ENCODE data around the gene CEPT1. TPM values are rescaled to one million over a fixed set of nuclear protein-coding genes. Genes with fewer than 3 reads are reported as not detected.

The CEPT1 gene
- total RNA-seq, 2 experiments from 2014 or later, result 36.0 to 38.6 TPM

GRCh38 chr1:111204201-111204982 is 64.4 kb downstream of the CEPT1 start:
- ChIA-PET POLR2A (interaction anchor here (0.6 to 10.4 kb wide), 5 partner anchors 13 to 342 kb away, joined by 3 to 245 read pairs (median 4); partner anchors contain the start of genes CEPT1 and DRAM2), CTCF (interaction anchor here (0.6 to 1.7 kb wide), 7 partner anchors 10 to 22 kb away, joined by 3 to 6 read pairs (median 3); no protein-coding TSS in a partner anchor)
- Mint-ChIP-seq H3K4me3 (peak overlapping the region; percentile 99), H3K27me3 (no peaks in the 10 kb centered on the region), H3K27ac (peak overlapping the region; percentile 98), H3K9me3 (no peaks in the 10 kb centered on the region), H3K4me1 (ENCODE audit: low read depth) (peaks cover 57% of the 10 kb centered on the region), H3K36me3 (ENCODE audit: low read depth) (peaks cover 18% of the 10 kb centered on the region)
- DNase-seq (peak; percentile 65), ATAC-seq (peak; percentile 61)
- intact Hi-C loops (cut with micrococcal nuclease), result no loop called here
- TF ChIP-seq, protein P1, sequence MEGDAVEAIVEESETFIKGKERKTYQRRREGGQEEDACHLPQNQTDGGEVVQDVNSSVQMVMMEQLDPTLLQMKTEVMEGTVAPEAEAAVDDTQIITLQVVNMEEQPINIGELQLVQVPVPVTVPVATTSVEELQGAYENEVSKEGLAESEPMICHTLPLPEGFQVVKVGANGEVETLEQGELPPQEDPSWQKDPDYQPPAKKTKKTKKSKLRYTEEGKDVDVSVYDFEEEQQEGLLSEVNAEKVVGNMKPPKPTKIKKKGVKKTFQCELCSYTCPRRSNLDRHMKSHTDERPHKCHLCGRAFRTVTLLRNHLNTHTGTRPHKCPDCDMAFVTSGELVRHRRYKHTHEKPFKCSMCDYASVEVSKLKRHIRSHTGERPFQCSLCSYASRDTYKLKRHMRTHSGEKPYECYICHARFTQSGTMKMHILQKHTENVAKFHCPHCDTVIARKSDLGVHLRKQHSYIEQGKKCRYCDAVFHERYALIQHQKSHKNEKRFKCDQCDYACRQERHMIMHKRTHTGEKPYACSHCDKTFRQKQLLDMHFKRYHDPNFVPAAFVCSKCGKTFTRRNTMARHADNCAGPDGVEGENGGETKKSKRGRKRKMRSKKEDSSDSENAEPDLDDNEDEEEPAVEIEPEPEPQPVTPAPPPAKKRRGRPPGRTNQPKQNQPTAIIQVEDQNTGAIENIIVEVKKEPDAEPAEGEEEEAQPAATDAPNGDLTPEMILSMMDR (IDR thresholded peaks at IDR 0.05), result no peak

DNA sequence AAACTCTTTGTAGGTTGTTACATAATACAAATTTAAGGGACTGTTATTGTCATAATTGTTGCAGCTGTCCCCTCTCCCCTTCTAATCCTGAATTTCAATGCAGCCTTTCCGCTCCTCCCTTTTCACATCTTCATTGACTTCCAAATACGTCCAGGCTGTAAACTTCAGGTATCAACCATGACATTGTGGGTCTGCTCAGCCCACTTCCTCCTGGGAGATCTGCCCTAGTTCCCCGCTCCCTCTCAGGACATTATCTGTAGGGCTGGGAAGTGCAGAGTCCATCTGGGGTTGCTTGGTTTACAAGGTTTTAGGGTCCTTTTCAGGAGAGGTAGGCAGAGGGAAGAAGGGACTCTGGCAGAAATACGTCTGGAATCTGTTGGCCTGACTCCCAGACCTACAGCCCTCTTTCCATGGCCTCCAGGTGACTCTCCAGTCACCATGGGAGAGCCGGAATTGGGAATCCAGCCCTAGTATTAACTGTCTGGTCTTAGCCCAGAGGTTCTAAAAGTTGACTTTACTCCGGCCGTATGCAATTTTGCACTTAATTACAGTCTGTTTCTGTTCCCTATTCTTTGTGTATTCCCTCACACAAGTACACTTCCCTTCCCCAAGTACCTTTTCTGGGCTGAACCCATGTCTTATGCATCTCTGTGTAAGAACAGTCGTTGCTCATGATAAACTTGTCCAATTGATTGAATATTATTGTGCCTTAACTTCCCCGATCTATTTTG is 65.1 kb downstream of the CEPT1 start:
- Mint-ChIP-seq H3K27me3 (no peaks in the 10 kb centered on the region), H3K4me1 (ENCODE audit: low read depth) (peaks cover 63% of the 10 kb centered on the region), H3K36me3 (ENCODE audit: low read depth) (peaks cover 11% of the 10 kb centered on the region), H3K9me3 (no peaks in the 10 kb centered on the region), H3K4me3 (peak overlapping the region; percentile 99), H3K27ac (peak overlapping the region; percentile 82)
- POLR2A ChIA-PET, result interaction anchor here (1.5 to 10.4 kb wide), 2 partner anchors 12 to 14 kb away, joined by 5 to 245 read pairs; no protein-coding TSS in a partner anchor
- ATAC-seq (no peak), DNase-seq (no peak)
- intact Hi-C loops (cut with micrococcal nuclease), result no loop called here
- CTCF ChIA-PET, result no interaction called here
- TF ChIP-seq, protein P1 (IDR thresholded peaks at IDR 0.05), result no peak

DNA sequence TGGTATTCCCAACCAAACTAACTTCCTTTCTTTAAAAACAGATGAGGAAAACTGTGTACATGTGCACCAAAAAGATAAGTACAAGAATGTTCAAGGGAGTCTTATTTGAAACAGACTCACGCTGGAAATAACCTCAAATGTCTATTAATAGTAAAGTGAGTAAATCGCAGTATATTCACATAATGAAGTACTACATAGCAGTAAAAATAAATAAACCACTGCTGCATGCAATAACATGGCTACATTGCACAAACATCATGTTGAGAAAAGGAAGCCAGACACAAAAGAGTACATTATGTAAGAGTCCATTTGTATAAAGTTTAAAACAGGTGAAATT is 65.7 kb downstream of the CEPT1 start:
- Mint-ChIP-seq H3K36me3 (ENCODE audit: low read depth) (peaks cover 6% of the 10 kb centered on the region), H3K4me3 (no peak overlapping the region), H3K9me3 (no peaks in the 10 kb centered on the region), H3K4me1 (ENCODE audit: low read depth) (peaks cover 63% of the 10 kb centered on the region), H3K27me3 (no peaks in the 10 kb centered on the region), H3K27ac (peak overlapping the region; percentile 22)
- TF ChIP-seq, protein P1 (IDR thresholded peaks at IDR 0.05), result no peak
- ATAC-seq, result no peak
- ChIA-PET CTCF (no interaction called here), POLR2A (no interaction called here)
- intact Hi-C loops (cut with micrococcal nuclease), result no loop called here
- no peak for DNase-seq

- ChIA-PET POLR2A (interaction anchor here (1.1 kb wide), 1 partner anchor 12 kb away, joined by 5 read pairs; no protein-coding TSS in a partner anchor), CTCF (interaction anchor here (0.9 to 1.0 kb wide), 2 partner anchors 16 to 138 kb away, joined by 3 to 4 read pairs; no protein-coding TSS in a partner anchor)
- no peak overlapping the region for H3K27ac Mint-ChIP-seq
- intact Hi-C loops (cut with micrococcal nuclease), result no loop called here
- H3K27me3 Mint-ChIP-seq, result no peaks in the 10 kb centered on the region
- H3K4me1 Mint-ChIP-seq (ENCODE audit: low read depth), result peaks cover 60% of the 10 kb centered on the region
- no peak for ATAC-seq
- H3K9me3 Mint-ChIP-seq, result no peaks in the 10 kb centered on the region
- peaks cover 4% of the 10 kb centered on the region for H3K36me3 Mint-ChIP-seq (ENCODE audit: low read depth)
- no peak overlapping the region for H3K4me3 Mint-ChIP-seq
- TF ChIP-seq, protein P1 (IDR thresholded peaks at IDR 0.05), result no peak
- no peak for DNase-seq
Observed at GRCh38 chr1:111208921-111209320, 68.9 kb downstream of the CEPT1 start.
